WI38 (cell line): ENCODE data around the gene PPIP5K2.
"Not testable (repeated sequence)": the region's sequence is repeated elsewhere in the genome, so short reads cannot be mapped to it uniquely, and the experiment has no call there.

Experiments used
- H3K4me3 ChIP-seq: 2 replicates; pipeline ENCODE4 v1.5.1; 2011; ENCODE audit warnings: low read depth, mild to moderate bottlenecking, control low read depth, low read length
- TF ChIP-seq, protein P1 (sequence below): IDR thresholded peaks from 2 replicates; pipeline ENCODE4 v1.5.1; 2012; ENCODE audit warnings: low read depth, mild to moderate bottlenecking, control low read depth, low read length

The PPIP5K2 gene

DNA sequence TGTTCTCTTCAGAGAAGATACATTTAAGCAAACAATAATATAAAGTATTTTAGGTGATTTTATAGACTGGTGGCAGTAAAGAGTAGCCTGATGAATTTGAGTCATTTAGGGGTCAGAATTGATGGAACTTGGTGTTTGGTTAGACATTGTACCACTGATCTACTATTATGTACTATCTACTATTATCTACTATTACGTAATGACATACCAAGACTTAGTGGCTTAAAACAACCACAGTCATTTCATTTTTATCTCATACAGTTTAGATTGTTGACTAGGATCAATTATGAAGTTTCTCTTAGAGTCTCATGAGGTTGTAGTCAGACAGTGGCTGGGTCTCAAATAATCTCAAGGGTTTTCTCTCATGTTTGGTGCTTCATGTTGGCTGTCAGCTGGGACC is 54.0 kb downstream of the PPIP5K2 start:
- TF ChIP-seq, protein P1, sequence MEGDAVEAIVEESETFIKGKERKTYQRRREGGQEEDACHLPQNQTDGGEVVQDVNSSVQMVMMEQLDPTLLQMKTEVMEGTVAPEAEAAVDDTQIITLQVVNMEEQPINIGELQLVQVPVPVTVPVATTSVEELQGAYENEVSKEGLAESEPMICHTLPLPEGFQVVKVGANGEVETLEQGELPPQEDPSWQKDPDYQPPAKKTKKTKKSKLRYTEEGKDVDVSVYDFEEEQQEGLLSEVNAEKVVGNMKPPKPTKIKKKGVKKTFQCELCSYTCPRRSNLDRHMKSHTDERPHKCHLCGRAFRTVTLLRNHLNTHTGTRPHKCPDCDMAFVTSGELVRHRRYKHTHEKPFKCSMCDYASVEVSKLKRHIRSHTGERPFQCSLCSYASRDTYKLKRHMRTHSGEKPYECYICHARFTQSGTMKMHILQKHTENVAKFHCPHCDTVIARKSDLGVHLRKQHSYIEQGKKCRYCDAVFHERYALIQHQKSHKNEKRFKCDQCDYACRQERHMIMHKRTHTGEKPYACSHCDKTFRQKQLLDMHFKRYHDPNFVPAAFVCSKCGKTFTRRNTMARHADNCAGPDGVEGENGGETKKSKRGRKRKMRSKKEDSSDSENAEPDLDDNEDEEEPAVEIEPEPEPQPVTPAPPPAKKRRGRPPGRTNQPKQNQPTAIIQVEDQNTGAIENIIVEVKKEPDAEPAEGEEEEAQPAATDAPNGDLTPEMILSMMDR: no peak
- H3K4me3 ChIP-seq: no peak overlapping the region

DNA sequence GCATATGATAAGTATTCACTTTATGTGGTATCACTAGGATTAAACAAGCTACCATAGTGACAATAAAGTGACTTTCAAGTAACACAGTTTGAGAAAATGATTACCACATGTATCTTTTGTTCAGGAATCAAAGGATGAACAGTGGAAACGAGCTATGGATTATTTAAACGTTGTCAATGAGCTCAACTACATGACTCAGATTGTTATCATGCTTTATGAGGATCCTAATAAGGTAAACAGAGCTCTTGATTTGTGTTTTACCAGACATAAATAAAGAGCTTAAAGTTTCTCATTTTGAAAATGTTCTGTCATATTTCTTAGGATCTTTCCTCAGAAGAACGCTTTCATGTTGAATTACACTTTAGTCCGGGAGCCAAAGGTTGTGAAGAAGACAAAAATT is 57.4 kb downstream of the PPIP5K2 start:
- no peak overlapping the region for H3K4me3 ChIP-seq
- TF ChIP-seq, protein P1: no peak

DNA sequence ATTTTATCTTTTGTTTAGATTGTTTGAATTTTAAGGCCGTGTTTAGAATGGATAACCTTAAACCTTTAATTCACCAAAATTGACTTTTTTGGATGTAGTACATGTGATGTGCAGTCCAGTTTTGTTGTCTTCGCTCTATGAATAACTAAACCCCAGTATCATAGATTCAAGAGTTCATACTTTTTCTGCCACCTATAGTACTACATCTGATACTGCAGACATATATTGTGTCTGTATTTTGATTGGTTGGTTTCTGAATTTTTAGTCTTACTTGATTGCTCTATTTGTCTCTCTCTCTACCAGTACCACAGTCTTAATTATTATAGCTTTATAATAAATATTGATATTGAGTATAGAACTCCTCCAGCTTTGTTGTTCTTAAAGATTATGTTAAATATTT is 58.1 kb downstream of the PPIP5K2 start:
- no peak overlapping the region for H3K4me3 ChIP-seq
- TF ChIP-seq, protein P1: no peak

DNA sequence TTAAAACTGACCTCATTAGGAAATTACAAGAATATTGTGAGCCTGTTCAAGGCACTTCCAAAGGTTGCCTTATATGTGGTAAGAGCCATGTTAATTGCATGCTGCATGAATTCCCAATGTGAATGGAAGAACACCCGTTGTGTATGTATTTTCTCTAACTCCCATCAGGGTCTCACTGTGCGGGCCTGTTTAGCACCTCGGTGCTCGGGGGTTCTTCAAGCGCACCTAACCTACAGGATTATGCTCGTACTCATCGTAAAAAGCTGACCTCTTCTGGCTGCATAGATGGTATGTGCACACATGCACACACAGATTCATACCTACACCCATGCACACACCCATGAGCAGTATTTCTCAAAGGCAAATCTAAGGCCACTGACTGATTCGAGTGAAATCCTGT is 66.1 kb downstream of the PPIP5K2 start:
- TF ChIP-seq, protein P1: no peak
- H3K4me3 ChIP-seq: no peak overlapping the region

DNA sequence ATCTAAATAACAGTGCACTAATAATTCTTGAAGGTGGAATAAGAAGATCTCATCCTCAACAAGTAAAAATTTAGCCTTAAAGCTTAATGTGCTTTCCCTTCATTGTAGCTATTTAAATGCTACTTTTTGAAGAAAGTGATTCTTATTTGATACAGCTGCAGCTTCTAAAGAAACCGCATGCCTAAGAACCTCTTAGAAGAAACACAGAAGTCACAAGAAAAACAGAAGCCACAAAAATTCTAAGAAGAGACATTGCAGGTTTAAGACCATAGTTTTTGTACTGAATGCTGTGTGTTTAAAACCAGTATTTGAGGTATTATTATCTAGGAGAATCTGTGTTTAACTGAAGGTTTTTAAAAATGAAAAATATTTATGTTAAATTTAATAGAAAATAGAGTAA is 68.3 kb downstream of the PPIP5K2 start:
- TF ChIP-seq, protein P1: no peak
- no peak overlapping the region for H3K4me3 ChIP-seq

DNA sequence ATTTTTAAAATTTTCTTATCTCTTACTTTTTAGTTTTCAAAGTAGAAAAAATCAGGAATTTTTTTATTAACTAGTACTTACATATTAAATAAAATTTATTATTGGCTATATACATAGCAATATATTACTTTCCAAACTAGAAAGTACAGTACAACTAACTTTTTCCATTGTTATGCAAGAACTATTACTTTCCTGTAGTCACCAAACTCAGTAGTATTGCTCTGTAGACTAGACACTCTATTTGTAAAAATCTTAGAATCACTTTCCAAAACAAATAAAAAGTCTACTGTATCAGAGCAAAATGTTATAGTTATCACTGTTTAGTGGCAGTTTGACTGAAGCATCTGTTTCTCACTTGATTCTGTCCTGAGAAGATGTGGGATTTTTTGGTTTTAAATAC is 83.1 kb downstream of the PPIP5K2 start:
- H3K4me3 ChIP-seq: no peak overlapping the region
- TF ChIP-seq, protein P1: no peak

DNA sequence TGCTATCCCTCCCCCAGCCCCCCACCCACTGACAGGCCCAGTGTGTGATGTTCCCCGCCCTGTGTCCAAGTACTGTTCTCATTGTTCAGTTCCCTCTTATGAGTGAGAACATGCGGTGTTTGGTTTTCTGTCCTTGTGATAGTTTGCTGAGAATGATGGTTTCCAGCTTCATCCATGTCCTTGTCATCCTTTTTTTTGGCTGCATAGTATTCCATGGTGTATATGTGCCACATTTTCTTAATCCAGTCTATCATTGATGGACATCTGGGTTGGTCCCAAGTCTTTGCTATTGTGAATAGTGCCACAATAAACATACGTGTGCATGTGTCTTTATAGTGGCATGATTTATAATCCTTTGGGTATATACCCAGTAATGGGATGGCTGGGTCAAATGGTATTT is 84.9 kb downstream of the PPIP5K2 start:
- H3K4me3 ChIP-seq: not testable (repeated sequence)

DNA sequence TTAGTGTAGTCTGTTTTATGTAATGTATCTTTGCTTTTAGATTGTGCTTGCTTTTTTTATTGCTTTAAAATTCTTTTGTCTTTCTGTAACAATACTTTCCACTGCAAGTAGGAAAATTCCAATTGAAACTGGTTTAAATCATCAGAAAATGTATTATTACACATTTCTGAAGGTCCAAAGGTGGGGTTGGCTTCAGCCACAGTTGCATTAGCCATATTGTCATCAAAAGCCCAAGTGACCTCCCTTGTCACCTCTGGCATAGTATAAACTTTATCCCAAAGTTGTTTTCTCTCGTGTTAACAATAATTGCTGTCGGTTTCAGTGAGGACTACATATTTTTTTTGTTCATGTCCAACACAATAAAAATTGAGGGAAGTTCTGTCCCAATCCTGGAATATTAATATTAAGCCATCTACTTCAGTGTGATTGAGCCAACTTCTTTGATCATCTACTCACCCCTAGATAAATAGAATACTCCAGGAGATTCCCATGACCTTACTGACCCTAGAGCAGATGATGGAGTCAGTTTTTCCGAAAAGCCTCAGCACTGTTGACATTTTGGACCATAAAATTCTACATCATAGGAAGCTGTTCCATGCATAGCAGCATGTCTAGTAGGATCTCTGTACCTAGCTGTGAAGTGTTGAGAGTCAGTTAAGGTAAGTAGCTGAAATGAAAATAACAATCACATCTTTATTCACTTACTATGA is 86.0 kb downstream of the PPIP5K2 start:
- no peak overlapping the region for H3K4me3 ChIP-seq
- TF ChIP-seq, protein P1: no peak
